RKO (cell line): ENCODE data around the gene B3GNT5.

Experiments used
- DNase-seq: peaks from one replicate; pipeline ENCODE4 v3.0.0-alpha.2; 2016; ENCODE audit warnings: low spot score

The B3GNT5 gene

DNA sequence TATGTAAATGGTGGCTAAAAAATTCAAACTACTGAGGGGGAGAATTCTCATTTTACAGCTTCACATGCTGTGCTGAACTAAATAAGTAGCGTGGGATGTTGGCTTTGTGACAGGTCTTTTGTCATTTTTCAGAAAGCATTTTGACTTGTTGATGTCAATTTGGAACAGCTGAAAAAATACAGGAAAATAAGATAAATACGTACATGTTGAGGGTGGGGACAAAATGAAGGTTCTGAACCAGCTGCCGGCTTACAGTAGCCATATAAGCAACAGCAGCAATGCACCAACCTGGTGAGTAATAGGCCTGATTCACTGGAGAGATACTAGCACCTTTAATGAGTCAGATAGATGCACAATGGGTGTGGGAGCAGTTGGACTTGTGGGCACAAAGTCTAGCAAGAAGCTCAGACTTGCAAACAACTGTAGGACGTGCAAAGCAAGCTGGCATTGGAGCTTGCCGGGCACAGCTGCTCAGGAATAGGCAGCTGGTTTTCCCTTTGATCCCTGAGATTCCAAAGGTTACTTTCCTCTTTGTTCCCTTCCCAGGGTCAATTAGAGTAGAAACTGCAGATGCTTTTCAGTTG, 12.9 kb downstream of the B3GNT5 start:
- DNase-seq, result peak; percentile 89

DNA sequence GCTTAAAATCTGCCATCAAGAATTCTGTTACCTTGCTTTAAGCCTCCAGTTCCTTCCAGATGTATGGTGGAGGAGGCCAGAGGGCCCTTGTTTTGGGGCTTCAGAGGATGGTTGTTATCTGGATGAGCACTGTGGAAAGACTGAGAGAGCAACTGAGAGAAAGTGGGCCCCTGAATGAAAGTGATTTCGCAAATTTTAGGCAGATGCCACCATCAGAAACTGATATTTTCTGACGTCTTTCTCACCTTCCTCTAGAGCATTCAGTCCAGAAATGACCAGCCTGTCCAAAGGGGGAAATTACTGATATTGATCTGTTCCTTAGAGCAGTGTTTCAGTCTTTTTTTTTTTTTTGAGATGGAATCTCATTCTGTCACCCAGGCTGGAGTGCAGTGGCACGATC, 13.4 kb downstream of the B3GNT5 start:
- DNase-seq, result no peak

DNA sequence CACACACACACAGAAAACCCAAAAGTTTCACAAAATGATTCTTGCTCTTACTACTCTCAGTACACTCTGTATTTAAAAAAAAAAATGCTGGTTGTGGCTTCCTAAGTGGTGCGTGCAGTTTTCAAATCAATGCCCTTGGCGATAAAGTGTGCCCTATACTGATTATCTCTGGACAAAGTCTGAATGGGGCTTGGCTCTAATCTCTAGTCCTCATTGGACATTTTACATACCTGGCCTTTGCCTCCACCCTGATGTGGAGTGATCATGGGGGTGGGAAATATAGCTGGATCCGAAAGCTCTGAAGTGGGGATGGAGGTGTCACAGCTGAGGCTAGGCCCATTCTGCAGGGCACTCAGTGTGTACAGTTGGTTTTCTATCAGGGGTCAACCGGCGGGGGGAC, 14.1 kb downstream of the B3GNT5 start:
- DNase-seq, result no peak

DNA sequence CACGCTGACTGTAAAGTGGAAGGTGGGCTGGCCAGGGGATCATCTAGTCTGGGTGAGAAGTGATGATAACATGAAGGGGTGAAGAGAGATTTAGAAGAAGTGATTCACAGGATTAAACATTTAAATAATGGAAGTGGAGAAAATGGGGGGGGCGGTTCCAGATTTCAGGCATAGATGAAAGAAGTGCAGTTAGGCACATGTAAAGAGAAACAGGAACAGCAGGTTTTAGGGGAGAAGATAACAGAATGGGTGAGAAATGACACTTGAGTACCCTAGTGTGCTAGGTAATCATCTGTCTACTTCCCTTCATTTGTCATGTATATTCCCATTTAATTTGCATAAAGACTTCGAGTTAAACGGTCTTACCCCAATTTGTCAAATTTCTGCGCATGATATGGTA, 15.3 kb downstream of the B3GNT5 start:
- no peak for DNase-seq

DNA sequence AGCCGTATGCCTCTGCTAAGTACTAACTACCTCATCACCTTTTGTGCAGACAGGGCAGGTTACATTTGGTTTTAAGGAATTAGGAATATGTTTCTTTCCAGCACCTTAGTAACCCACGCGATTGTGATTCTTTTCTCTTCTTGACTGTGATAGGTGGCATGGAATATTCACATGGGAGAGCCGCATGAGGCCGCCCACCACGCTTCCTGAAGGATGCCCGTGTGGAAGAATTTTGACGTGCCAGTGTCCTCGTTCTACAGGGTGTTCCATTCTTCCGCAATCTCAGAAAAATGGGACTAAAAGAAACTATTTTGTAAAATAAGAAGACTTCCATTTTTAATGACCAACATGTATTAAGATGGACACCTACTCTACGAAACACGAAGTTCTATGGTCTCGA, 16.3 kb downstream of the B3GNT5 start:
- no peak for DNase-seq

DNA sequence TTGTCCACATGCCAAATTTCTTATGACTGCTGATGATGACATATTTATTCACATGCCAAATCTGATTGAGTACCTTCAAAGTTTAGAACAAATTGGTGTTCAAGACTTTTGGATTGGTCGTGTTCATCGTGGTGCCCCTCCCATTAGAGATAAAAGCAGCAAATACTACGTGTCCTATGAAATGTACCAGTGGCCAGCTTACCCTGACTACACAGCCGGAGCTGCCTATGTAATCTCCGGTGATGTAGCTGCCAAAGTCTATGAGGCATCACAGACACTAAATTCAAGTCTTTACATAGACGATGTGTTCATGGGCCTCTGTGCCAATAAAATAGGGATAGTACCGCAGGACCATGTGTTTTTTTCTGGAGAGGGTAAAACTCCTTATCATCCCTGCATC, 17.3 kb downstream of the B3GNT5 start:
- DNase-seq, result no peak

DNA sequence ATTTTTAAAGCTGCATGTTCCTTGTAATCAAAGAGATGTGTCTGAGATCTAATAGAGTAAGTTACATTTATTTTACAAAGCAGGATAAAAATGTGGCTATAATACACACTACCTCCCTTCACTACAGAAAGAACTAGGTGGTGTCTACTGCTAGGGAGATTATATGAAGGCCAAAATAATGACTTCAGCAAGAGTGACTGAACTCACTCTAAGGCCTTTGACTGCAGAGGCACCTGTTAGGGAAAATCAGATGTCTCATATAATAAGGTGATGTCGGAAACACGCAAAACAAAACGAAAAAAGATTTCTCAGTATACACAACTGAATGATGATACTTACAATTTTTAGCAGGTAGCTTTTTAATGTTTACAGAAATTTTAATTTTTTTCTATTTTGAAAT, 19.1 kb downstream of the B3GNT5 start:
- DNase-seq, result no peak

DNA sequence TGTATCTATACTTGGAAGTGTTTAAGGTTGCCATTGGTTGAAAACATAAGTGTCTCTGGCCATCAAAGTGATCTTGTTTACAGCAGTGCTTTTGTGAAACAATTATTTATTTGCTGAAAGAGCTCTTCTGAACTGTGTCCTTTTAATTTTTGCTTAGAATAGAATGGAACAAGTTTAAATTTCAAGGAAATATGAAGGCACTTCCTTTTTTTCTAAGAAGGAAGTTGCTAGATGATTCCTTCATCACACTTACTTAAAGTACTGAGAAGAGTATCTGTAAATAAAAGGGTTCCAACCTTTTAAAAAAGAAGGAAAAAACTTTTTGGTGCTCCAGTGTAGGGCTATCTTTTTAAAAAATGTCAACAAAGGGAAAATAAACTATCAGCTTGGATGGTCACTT, 19.7 kb downstream of the B3GNT5 start:
- no peak for DNase-seq

DNA sequence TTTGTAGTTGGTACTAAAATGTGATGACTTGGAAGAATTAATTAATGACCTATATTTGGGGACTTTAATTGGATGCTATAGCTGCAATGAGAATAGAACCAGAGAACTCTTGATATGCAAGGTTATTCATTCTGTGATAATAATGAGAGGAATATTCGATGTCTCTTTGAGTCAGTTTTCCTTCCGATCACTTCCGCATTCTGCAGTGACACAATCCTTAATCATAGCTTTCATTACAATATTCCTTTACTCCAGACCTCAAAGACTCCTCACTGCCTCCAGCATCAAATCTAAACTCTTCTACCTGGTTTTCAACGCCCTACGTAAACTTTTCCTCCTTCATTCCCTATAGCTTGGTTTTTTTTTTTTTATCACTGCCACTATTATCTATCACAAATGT, 21.6 kb downstream of the B3GNT5 start:
- peak; percentile 65 for DNase-seq

DNA sequence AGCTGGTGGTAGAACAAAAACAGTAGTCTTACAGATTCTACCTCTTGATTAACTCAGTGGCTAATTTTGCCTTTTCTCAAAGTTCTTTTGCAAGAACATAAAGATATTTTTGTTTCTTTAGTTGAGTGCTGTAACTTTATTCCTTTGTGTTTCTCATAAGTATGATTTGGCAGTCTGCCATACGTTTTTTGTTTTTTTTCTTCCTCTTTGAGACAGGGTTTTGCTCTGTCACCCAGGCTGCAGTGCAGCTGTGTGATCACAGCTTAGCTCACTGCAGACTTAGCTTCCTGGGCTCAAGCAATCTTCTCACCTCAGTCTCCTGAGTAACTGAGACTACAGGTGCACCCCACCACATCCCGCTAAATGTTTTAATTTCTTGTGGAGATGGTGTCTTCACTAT, 22.4 kb downstream of the B3GNT5 start:
- no peak for DNase-seq

DNA sequence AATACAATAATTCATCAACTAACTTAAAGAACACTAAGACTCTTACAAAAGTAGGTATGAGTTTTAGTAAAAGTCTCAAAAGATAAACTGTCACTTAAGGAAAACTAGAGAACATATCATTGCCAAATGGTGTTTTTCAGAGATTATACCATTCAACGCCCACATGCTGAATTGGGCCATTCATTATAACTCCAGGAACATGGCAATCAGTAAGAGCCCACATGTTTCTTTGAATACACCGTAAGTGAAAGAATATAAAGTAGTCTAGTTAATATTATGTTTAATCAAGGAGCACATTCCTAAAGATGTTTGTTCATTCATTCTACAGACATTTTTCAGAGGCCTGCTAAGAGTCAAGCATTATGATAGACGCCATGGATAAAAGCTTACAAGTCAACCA, 22.9 kb downstream of the B3GNT5 start:
- DNase-seq, result no peak

DNA sequence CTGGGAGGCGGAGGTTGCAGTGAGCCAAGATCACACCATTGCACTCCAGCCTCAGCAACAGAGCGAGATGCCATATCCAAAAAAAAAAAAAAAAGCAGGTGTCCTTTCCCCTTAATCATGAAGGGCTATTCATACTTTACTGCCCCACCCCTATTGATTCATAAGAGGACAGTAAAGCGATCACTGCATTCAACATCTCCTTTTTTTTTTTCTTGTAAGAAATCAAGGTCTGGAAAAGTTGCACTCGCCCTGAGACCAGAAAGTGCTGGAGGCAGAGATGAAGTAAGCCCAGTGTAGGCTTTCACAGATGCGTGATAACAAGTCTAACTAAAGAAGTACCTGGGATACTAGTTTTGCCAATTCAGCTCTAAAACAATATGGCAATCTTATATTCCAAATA, 24.2 kb downstream of the B3GNT5 start:
- no peak for DNase-seq

DNA sequence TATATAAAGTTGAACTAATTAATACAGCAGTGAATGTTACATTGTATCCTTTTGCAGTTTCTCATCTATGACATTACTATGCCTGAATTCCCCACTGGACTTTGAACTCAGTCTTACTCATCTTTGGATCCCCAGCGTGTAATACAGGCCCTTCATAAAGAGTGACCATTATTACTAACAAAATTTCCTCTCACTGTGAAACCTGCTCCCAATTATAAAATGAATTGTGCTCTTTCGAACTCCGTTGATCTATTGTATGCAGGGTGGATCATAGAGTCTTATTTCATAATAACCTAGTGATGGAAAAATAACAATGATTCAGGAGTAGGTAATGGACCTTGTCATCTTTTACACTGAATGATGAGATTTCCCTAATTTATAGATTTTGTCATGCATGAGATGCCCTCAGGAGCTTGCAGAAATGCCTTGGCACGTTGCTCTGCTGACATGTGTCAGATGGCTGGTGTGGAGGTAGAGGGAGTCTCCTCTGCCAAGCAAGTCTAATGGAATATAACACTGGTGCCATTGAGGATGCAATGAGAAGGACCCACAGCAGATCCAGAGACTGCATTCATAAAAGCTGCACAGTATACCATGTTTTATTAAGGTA, 25.5 kb downstream of the B3GNT5 start:
- peak; percentile 79 for DNase-seq

DNA sequence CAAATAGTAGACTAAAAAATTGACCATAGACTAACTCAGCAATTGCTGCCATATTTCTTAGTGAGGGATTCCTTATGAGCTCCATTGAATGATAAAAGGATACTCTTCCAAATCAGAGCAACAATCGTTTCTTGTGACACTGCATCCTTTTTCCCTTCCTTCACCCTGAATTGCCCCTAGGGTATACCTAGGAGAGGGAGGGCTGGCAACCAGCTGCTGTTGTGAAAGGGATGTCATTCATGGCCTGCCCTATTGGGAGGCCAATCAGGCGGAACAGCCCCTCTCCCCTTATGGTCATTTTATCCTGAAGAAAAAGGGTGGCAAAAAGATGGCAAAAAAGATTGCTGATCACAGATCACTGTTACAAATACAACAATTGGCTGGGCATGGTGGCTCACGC, 26.3 kb downstream of the B3GNT5 start:
- no peak for DNase-seq

DNA sequence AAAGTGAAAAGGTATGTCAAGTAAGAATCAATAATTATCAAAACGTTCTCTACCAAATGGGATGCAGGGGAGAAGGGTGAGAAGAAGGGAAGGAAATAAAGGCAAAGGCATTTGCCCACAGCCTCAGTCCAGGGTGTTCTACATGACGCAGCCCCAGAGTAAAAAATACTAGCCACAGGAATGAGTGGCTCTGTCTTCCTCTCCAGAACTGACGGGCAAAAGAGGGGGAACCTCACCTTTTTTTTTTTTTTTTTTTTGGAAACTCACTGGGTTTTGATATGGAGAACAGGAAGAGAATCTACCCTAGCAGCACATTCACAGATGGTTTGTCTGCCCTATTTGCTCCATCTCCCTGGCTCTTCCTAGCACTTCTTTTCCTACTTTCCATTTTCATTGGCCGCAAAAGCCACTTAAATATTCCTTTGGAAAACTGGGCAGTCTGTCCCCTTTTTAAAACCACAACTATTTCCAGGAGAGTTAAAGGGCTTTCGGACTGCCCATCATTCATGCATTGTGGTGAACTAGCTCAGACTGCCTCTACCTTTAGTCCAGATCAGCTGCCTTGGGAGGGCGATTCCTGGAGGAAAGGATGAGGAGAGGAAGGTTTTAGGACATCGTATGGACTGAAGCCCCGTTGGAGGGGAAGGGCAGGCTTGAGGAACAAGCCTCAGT, 28.2 kb downstream of the B3GNT5 start:
- DNase-seq, result no peak

DNA sequence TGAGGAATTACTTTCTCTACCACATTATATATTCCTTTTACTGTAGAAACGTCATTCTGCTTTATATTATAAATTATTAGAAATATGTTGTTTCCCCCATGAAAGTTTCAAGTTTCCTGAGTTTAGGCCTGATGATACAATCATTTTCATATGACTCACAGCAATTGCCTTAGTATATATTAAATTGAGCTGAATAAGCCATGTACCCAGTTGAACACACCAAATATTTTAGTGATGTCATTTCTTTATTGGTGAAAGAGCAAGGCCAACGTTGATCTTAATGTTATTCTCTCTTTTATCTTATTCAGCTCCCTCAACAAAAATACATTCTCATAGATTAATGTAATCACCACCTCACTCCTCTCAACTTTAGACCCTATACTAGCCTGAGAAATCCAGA, 30.8 kb downstream of the B3GNT5 start:
- no peak for DNase-seq

DNA sequence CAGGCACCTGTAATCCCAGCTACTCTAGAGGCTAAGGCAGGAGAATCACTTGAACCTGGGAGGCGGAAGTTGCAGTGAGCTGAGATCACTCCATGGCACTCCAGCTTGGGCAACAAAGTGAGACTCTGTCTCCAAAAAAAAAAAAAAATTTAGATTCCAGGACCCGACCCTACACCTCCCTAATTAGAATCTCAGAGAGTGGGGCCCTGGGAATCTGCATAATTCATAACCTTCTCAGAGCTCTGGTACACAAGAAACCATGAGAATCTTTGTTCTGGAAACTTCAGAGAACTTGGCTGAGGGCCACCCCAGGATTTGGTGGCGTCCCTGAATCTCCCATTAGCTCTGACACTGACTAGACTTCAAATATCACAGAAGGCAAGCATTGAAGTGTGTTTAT, 31.5 kb downstream of the B3GNT5 start:
- no peak for DNase-seq

DNA sequence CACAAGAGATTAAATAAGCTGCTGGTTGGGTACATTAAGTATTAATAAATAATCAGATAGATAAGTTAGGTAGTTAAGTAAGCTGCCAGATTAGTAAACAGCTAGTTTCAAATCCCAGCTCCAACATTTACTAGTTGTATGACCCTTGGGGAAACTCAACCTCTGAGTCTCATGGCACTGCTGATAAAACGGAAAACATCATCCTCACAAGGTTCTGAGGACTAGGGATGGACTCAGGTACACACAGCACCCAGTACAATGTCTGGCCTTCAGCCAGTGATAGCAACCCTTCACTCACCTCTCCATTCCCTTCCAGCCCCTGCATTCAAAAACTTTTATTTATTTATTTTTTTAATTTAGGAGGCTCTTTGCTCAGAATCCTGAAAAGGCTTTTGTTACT, 32.3 kb downstream of the B3GNT5 start:
- DNase-seq, result peak; percentile 9

DNA sequence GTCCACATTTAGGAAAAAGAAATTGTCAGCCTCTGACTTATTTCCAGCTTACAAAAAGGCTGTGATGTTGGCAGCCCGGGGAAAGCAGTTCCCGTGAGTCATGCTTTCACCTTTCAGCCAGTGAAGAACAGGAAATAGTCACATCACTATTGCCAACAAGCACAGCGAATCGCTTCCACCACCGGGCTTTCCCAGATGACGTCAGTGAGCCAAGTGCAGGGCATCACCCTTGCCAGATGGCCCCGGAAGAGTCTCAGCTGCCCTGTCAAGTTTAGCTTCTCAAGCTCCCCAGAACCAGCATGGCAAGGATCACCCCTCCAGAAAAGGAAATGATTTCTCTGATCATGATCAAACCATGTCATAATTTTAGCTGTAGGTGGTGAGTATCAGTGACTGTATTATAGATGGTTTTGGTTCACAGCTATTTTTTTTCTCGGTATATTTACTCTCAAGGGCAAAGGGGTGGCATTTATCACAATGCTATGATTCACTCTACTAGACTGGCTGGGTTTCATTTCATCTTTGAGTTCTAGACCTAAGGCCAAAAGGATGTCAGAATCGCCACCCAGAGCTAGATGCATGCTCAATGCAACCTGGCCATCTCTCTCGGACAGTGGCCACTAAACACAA, 32.9 kb downstream of the B3GNT5 start:
- peak; percentile 99 for DNase-seq

DNA sequence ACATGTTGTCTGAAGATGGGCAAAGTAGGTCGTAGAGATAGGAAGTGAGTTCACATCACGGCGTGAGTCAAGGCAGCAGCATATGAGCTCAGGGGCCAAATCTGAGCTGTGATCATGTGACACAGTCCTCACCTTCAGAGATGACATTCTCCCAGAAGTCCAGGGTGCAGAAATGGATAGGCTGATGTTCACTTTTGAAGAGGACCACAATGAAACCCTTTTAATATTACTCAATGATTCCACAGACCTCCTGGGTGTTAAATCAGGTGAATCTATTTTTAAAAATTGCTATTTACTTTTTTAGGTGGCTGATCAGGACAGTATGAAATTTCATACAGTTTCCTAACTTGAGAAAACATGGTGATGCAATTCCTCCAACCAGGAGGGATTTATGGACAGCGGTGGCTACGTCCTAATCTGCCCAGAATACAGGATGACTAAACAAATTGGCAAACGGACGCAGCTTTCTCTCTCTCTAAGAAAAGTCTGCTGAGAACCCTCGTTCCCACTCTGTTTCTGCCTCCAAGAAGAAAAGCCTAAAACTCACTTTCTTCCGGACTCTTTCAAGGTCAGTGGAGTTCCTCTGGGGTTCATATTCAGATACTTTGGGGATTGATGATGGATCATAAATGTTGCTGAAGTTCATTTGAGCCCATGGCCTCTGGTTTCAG, 34.4 kb downstream of the B3GNT5 start:
- DNase-seq, result peak; percentile 39

DNA sequence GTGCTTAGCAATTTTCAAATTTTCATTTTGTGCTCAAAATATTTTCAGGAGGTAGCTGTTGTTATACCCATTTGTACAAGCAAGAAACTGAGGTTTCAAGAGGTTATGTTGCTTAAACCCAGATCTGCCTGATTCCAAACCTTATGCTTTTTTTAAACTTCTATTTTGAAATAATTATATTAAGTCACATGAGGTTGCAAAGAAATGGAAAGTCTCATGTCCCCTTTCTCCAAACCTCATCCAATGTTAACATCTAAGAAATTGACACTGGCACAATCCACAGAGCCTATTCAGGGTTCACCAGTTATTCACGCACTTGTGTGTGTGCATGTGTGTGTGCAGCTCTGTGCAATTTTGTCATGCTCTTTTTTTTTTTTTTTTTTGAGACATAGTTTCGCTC, 35.1 kb downstream of the B3GNT5 start:
- no peak for DNase-seq

DNA sequence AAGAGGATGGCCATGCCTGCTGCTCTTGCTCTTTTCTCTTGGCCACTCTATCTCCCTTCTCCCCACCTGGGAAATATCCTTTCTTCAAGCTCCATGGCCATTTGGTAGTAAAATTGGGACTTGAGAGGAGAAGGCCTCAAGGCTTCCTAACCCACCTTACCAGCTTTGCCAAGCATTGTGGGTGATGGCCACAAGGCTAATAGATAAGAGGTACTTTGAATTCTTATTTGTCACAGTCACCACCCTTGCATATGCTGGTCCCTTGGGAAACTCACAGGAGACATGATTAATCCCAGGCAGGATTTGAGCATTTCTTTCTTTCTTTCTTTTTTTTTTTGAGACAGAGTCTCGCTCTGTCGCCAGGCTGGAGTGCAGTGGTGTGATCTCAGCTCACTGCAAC, 37.2 kb downstream of the B3GNT5 start:
- no peak for DNase-seq

DNA sequence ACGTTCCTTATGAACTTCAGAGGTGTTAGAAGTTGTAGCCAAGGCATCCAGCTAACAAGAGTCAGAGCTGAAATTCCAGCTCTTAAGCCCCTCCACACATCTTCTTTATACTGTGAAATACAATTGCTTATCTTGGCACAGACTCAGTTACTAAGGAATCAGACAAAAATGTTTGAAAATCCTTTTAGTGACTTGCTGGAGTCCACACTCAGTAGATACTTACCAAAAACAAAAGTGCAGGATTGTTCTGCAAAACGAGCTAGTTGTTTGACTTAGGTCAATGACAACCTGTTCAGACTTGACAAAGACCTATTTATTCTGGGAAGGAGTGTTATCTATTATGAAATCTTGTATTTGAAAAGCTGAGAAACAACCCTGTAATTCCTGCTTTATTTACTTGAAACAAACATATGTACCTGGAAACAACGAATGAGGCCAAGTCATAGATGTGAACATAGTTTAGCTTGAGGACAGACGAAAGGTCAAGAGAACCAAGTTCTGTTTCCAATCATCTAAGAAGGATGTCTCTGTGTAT, 38.5 kb downstream of the B3GNT5 start:
- no peak for DNase-seq
